GM18861 (cell line): Measurements from ENCODE around the gene USP6NL.
"Not testable (repeated sequence)": the region's sequence is repeated elsewhere in the genome, so short reads cannot be mapped to it uniquely, and the experiment has no call there.

Experiments
- ATAC-seq: cut with Tn5 transposase; IDR thresholded peaks from one replicate; pipeline ENCODE4 v1.9.1; 2021; ENCODE audit not compliant: unreplicated experiment

USP6NL gene

DNA sequence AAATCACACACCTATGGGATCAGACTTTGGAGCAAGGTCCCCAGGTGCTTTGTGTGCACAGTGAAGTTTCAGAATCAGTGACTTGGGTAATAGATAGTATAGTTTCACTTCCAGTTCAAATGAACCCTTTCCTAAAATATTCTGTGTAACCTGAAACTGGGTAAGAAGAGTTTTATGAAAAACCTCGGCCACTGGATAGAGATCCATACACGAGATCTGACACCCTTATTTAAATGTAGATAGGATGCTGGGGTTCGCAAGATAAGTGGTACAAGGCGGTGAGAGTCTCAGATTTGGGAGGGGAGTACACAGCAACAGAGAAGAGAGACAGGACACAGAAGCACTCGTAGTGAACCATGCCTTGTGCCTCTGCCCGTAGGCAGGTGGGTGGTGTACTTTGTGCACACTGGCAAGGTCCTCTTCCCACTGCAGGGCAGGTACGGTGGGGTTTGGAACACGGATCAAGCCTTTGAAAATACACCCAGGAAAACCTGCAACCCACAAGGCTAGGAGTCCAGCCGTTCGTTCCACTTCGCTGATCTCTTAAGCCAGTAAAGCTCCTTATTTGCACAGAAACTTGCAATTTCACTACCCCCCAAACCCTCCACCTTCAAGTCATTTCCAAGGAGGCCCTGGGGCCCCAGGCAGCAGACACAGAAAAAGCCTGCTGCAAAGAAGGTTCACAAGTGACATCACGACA is 162.8 kb downstream of the USP6NL start:
- ATAC-seq: peak; percentile 91

DNA sequence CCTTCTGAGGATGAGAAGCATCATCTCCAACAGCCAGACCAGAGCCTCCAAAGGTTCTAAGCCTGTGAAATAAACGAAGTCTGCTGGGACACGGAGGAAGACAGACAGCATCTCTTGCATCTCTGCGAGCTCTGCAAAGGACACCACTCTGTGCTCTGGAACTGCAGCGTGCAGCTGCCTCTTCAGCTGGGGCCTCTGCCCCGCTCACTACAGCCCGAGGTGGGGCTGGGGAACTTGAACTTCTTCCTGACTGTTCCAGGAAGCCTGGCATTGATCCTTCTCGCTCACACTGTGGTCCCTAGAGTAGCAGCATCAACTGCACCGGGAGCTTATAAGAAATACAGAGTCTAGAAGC is 163.3 kb downstream of the USP6NL start:
- peak; percentile 43 for ATAC-seq

DNA sequence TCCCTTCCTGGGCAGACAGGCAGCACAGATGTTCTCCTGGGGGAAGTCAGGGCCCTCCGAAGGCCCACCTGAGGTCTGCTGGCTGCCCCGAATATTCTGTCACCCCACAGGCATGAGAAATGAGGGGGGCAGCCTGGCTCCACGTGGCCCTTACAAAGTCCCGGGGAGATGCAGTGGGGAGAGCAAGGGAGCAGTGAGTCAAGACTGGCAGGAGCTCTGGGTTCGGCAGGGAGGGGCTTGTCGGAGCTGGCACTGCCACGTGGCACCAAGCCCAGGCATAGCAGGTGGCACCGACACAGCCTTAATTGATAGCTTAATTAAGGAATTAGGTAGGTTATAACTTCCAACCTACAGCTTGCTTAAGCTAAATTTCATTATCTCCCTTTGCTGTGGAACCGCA is 163.9 kb downstream of the USP6NL start:
- no peak for ATAC-seq

DNA sequence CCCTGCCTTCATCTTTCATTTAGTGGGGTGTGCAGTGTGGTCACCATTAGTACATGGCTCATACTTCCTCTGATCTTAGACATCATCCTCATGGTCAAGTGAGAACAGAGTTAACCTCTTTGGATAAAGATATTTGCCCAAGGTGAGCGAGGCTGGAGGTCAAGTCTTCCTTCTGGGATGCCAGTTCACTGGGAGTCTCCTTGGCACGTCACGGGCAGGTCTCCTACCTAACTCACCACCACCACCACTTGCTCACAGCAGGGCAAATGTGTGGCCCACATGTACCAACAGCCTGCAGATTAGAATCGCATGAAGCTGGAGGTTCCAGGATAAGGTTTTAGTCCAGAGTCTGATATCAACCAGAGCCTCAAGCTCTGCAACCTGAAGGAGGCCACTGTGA is 164.6 kb downstream of the USP6NL start:
- no peak for ATAC-seq

DNA sequence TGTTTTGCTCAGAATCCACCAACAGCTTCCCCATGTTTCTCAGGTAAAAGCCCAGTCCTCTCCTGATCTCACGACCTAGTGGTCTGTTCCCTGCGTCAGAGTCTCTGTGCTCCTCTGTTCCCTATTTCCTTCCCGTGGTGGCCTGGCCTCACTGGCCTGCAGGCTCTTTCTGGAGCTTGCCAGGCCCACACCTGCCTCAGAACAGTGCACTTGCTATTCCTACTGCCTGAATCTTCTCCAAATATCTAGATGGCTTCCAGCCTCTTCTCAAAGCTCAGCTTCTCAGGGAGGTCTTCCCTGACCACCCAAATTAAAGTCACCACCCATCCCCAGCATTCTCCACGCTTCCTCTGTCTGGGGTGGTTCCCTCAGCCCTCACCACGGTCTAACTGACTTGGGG is 165.3 kb downstream of the USP6NL start:
- no peak for ATAC-seq

DNA sequence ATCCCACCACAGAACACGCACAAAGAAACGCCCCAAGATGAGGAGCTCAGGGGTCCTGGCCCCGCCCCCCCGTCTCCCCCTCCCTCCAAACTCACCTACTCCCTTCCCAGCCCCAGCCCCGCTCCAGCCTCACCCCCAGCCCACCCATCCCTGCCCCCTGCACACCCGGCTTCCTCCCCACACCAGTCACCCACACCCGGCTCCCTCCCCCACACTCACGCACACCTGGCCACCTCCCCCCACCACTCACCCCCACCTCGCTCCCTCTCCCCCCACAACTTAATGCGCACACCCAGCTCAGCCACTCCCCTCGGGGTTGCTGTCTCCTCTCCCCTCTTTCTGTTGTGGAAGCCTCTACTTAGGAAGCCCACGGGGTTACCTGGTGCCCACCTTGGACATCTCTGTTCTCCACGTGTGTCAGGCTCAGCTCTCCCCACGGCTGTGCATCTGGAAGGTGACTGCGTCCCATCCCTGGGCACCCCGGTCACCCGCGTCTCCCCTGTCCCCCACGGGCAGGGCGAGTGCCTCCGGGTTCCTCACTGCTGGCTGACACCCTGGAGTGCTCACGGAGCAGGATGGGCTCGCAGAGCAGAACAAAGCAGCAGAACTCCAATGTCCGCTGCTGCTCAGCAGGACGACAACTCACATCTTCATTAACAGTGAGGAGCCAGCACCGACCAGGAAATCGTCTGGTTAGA is 166.8 kb downstream of the USP6NL start:
- no peak for ATAC-seq

DNA sequence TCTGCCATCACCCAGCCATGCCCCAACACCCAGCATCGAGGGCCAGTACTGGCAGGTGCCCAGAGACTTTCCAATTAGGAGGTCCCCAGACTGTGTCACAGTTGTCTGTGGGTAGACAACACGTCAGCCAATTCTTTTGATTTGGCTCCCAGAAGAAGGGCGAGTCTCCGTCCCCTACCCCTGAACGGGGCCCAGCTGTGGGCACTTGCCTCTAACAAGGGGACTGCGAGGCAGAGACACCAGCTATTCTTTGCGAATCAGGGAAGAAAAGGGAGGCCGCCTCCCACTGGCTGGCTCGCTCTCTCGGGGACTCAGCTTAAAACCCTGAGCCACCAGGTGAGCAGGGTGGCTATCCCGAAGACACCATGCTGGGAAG is 167.3 kb downstream of the USP6NL start:
- no peak for ATAC-seq

DNA sequence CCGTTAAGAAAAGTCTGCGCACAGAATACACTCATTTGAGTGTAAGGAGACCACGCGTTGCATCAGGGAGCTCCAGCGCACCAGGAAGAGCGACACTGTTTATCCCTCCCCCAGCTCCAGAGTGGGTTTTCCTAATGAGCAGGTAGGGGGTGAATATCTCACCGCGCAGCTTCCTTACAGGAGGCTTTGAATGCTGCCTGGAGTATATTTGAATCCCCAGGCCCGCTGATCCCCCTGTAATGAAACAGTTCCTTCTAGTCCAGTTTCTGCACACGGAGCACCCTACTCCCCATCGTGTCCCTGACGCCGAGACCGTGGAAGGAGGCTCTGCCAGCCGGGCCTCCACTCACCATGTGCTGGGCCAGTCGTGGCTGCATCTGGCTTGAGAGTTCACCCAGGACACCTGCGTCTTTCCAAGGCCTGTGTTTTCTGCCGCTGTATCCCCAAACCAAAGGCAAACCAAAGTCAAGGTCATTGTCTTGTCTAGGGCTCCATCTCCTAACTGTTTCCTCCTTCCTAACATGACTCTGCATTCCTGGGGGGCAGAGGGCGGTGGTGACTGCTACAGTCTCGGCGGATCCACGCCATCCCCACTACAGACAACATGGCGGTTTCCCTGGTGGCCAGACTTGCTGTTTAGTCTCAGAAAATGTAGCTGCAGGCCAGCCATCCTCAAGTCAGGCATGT is 167.8 kb downstream of the USP6NL start:
- ATAC-seq: no peak

DNA sequence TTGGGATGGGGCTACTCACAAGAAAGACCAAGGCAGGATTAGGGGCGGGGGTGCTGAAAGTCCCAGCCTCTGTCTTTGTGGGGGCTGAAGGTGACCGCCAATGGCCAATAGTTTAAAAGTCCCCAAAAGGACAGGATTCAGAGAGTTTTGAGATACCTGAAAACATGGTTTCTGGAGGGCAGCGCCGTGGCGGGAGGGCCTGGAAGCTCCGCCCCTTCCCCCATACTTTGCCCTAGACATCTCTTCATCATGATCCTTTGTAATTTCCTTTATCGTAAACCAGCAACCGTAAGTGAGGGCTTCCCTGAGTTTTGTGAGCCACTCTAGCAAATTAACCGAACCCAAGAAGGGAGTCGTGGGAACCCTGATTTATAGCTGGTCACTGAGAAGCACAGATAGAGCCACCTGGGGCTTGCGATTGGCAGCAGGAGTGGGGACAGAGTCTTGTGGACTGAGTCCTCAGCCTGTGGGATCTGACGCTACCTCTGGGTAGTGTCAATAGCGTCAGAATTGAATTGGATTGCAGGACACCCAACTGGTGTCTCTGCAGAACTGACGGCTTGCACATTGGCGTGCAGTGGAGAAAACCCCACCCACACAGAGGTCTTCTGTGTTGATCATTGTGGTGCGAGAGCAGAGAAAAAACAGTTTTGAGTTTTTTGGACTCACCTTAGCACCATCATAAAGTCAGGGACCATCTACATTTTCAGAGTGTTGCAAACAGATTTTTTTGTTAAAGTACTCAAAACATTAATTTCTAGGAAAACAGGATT is 169.3 kb downstream of the USP6NL start:
- no peak for ATAC-seq

DNA sequence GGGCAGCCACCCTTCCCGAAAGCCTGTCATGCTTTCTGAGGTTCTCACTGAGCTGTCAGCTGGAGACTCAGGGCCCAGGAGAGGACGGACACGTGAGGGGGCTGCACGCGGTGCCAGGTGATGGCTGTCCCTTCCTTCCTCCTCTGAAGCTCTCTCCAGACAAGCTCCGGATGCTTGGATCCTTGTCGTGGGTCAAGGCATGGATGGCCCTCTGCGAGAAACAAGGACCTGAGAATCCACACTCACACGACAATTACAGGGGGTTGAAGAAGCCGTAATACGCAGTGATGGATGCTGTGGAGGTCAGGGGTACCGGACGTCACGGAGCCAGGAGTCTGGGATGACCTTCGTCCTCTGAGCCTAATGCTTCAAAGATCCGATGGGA is 170.3 kb downstream of the USP6NL start:
- no peak for ATAC-seq

DNA sequence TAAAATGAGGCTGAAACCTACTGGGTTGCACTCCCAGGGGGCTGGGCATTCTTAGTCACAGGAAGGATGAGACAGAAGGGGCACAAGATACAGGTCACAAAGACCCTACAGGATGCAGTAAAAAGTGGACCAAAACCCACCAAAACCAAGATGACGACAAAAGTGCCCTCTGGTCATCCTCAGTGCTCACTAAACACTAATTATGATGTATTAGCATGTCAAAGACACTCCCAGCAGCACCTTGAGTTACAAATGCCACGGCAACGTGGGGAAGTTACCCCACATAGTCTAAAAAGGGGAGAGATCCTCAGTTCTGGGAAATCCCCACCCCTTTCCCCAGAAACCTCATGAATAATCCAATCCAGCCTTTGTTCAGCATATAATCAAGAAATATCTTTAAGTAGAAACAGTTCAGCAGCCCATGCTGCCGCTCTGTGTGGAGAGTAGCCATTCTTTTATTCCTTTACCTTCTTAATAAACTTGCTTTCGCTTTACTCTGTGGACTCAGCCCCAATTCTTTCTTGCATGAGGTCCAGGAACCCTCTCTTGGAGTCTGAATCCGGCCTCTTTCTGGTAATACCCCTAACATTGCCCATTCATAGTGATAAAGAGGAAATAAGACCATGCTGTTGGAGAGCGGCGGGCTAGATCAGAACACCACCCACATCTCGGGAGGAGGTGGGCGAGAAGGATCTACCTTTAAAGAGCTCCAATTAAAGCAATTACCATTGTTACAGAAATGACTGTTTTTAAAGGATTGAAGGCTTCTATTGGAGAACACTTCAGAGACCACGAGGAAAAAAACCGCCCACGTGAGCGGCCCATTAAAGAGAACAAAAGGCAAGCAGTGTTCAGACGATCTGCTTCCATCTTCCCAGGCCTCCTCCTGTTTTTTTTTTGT is 170.9 kb downstream of the USP6NL start:
- ATAC-seq: peak; percentile 36

DNA sequence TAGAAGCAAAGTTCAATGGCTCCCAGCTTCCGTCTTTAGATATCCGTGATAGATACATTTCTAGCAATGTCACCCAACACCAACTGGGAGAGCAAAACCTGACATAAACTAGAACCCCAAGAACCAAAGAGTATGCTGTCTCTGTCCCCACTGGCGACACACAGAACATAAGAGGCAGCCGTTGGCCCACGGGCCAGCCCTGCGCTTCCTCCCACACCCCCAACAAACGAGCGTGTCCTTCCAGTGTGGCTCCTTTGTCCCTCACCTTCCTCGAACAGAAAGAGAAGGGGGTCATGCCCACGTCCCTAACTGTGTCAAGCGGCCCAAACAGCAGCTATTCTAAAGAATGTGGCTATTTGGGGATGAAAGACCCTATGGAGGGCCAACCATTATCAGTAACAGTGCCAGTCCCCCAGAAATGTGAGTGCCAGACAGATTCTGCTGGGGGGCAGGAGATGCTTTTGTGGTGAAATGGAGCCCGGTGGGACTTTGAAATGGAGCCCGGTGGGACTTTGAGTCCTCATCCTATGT is 171.9 kb downstream of the USP6NL start:
- ATAC-seq: no peak

DNA sequence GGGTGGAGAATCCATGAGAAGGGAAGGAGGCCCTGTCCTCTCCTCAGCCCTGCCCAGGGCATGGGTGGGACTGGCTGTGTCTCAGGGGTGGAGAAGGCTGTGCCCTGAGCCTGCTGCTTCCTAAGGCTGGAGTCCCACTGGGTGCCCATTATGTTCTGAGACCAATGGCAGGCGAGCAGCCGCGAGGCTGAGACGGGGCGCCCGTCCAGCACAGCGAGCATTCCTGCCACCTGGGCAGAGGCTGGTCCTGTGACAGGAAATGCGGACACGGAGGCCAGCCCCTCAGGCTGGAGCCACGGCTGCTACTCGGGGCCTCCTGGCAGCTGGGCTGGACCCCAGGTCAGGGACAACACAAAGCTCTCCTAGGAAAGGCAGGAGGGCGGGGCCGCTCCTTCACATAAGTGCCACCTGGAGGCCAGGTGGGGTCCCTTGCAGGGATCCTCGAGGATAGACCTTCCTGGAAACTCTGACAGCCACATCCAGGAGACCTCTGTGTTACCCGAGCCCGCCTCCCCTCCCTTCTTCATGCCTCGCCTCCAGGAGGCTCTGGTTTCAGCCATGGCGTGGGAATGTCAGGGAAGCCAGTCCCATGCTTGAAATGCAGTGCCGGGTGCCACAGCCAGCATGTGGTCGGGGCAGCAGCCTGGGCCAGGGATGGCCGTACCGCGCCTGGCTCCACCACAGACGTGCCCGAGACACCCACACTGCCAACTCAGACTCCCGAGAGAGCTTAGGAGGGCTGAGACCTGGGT is 173.9 kb downstream of the USP6NL start:
- ATAC-seq: no peak

DNA sequence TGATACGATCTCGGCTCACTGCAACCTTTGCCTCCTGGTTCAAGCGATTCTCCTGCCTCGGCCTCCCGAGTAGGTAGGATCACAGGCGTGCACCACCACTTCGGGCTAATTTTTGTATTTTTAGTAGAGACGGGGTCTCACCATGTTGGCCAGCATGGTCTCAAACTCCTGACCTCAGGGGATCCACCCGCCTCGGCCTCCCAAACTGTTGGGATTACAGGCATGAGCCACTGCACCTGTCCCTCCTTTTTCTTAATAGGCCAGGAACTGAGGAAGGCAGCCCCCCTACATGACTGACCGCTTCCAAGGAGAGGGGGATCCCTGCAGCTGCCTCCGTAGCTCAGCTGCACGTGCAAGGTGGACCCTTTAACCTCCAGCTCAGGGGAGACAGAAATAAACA is 175.0 kb downstream of the USP6NL start:
- ATAC-seq: not testable (repeated sequence)

DNA sequence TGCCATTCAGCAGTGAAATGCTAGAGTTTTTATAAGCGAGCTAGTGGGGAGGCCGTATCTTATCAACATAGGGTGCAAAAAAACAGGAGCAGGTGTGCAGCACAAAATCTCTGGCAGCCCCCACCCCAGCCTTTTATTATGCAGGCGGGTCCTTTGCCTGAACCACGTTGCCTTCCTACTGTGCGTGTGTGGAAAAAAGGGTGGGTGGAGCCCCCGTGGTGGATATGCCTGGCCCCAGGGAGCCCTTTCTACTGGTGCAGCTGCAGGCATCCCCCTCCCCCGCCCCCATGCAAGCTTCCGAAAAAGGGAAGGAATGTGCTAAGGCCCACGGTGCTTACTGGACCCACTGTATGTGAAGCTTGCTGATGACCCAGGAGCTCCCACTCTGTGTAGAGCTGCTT is 175.9 kb downstream of the USP6NL start:
- no peak for ATAC-seq

DNA sequence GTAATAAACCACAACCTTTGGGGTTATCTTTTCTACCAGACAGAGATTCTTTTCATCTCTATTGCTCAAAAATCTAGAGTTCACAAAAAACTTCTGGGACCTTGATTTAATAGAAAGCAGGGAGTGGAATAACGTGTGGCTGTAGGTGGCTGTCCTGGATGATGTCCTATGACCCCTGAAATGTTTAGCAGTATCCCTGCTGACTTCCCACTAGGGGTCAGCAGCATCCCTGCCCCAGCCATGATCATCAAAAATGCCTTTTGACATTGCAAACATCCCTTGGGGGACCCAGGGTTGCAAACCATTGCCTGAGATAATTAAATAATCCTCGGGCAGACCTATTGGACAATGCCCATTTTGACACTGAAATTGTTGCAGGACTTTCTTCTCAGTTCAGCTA is 177.1 kb downstream of the USP6NL start:
- no peak for ATAC-seq

DNA sequence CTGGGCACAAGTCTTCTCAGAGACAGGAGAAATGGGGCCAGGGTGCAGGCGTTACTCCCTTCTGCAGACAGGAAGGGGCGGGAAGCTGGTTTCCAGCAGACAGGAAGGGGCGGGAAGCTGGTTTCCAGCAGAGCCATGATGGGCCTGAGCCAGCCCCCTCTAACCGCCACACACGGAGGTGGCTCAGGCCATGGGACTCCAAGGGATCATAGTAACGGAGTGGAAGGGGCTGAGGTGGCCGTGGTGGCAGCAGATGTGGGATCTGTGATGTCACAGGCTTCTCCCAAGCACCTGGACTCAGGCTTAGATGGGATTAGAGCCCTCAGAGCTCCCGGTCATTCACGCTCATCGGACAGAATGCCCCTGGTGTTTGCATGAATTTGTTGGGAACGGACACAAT is 177.8 kb downstream of the USP6NL start:
- ATAC-seq: no peak

DNA sequence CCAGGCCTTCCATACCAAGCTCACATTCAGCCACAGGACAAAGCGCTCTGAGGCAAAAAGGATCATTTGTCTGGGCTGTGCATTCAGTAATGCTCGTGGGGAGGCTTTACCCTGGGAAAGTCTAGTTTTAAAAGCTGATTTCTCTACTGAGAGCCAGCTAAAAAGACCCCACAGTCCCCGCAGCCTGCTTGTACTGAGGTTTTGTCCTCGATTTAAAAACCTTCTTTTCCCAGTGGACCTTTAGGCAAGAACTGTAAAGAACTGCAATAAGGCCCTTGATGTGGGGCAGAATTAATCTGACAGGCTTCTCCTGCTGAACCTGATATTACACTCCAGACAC is 180.3 kb downstream of the USP6NL start:
- no peak for ATAC-seq

DNA sequence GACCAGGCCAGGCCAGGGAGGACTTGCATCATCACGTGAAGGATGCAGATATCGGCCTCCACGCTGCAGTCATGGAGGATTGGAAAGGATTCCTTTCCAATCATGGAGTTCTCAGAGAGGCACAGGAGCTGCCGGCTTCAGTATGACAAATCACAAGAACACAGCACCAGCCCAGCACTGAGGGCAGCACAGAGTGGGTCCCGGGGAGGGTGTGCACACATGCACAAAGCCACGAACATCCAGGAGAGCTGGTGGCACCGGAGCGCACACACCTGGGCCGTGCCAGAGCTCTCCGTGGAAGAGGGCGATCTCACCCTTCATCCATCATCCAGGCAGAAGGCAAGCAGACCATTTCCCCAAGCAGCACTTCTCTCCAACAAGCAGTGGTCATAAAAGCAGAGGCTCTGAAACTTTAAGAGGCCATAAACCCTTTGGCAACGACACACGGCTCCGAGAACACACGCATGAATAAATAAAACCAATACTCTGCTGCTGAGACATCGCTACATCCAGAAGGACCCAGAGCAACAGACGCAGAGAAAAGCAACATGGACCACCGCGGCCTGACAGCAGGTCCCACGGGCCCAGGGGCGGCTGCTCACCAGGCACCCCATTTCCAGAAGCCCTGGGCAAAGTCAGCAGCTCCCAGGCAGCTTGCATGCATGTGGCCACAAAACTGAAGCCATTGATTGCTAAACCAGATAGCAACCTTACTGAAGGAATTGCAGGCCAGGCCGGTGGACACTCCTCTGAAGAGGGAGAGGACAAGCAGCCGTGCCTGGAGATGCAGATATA is 180.8 kb downstream of the USP6NL start:
- ATAC-seq: no peak
